Stimulated activated naive CD8-positive, alpha-beta T cell treated with anti-CD3 and anti-CD28 coated beads, Interleukin-15, Interleukin-2, amounts not matched to agents 100 U/mL and 50 U/mL, for 24 hours (primary cell): ENCODE results near the gene LPCAT1.
"Not testable (repeated sequence)": the region's sequence is repeated elsewhere in the genome, so short reads cannot be mapped to it uniquely, and the experiment has no call there.

Experiments
- ATAC-seq: fragments of 150-1000 bp; cut with Tn5 transposase; one replicate; pipeline ENCODE4 v1.10.0; 2021
- DNase-seq: peaks from one replicate; pipeline ENCODE4 v3.0.0; 2021

Gene LPCAT1

GRCh38 chr5:1478271-1479035 lies 45.3 kb downstream of the LPCAT1 start:
- no peak for DNase-seq
- no peak for ATAC-seq

- ATAC-seq = no peak
- no peak for DNase-seq
Measured at GRCh38 chr5:1477341-1477740, 46.4 kb downstream of the LPCAT1 start.

- no peak for ATAC-seq
- DNase-seq = no peak
Measured at GRCh38 chr5:1476967-1477310, 46.8 kb downstream of the LPCAT1 start.

GRCh38 chr5:1476181-1476966 lies 47.4 kb downstream of the LPCAT1 start:
- ATAC-seq (no peak), DNase-seq (no peak)

GRCh38 chr5:1475544-1475900 lies 48.2 kb downstream of the LPCAT1 start:
- not testable (repeated sequence) for DNase-seq, ATAC-seq

GRCh38 chr5:1474866-1475543 lies 48.8 kb downstream of the LPCAT1 start:
- DNase-seq (no peak), ATAC-seq (no peak)

- DNase-seq = no peak
- ATAC-seq = no peak
Measured at GRCh38 chr5:1474183-1474839, 49.4 kb downstream of the LPCAT1 start.

GRCh38 chr5:1473746-1474145 lies 50.0 kb downstream of the LPCAT1 start:
- DNase-seq (no peak), ATAC-seq (no peak)

GRCh38 chr5:1472964-1473628 lies 50.7 kb downstream of the LPCAT1 start:
- ATAC-seq (no peak), DNase-seq (no peak)

- DNase-seq (no peak), ATAC-seq (no peak)
Measured at GRCh38 chr5:1471997-1472963, 51.5 kb downstream of the LPCAT1 start.

GRCh38 chr5:1471240-1471853 lies 52.4 kb downstream of the LPCAT1 start:
- no peak for ATAC-seq
- no peak for DNase-seq

GRCh38 chr5:1470762-1471211 lies 53.0 kb downstream of the LPCAT1 start:
- DNase-seq (no peak), ATAC-seq (no peak)

GRCh38 chr5:1468629-1469527 lies 54.9 kb downstream of the LPCAT1 start:
- ATAC-seq (no peak), DNase-seq (no peak)

- ATAC-seq (no peak), DNase-seq (peak; percentile 57)
Measured at GRCh38 chr5:1468247-1468612, 55.5 kb downstream of the LPCAT1 start.

GRCh38 chr5:1467341-1468246 lies 56.2 kb downstream of the LPCAT1 start:
- DNase-seq = no peak
- ATAC-seq = no peak

- DNase-seq (no peak), ATAC-seq (no peak)
Measured at GRCh38 chr5:1466631-1467265, 57.0 kb downstream of the LPCAT1 start.

GRCh38 chr5:1465966-1466471 lies 57.7 kb downstream of the LPCAT1 start:
- ATAC-seq (no peak), DNase-seq (no peak)

- DNase-seq = no peak
- ATAC-seq = no peak
Measured at GRCh38 chr5:1465117-1465516, 58.6 kb downstream of the LPCAT1 start.
